ENCODE results near the gene LIMCH1.

Gene LIMCH1

DNA sequence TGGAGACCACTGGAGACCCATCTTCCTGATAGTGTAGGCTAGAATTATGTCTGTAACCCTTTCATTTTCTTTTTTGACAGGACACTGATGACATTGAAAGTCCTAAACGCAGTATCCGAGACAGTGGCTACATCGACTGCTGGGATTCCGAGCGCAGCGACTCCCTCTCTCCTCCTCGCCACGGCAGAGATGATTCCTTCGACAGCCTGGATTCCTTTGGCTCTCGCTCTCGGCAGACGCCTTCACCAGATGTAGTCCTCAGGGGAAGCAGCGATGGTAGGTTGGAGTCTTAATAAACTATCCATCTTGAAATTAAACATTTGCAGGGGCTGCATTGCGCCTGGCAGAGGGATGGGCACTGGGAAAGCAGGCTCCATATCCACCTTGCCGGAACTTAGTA, 75.4 kb downstream of the LIMCH1 start:
- TF ChIP-seq, protein P1, sequence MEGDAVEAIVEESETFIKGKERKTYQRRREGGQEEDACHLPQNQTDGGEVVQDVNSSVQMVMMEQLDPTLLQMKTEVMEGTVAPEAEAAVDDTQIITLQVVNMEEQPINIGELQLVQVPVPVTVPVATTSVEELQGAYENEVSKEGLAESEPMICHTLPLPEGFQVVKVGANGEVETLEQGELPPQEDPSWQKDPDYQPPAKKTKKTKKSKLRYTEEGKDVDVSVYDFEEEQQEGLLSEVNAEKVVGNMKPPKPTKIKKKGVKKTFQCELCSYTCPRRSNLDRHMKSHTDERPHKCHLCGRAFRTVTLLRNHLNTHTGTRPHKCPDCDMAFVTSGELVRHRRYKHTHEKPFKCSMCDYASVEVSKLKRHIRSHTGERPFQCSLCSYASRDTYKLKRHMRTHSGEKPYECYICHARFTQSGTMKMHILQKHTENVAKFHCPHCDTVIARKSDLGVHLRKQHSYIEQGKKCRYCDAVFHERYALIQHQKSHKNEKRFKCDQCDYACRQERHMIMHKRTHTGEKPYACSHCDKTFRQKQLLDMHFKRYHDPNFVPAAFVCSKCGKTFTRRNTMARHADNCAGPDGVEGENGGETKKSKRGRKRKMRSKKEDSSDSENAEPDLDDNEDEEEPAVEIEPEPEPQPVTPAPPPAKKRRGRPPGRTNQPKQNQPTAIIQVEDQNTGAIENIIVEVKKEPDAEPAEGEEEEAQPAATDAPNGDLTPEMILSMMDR (IDR thresholded peaks at IDR 0.05; ENCODE audit: borderline replicate concordance, extremely low read depth, low read length, poor library complexity, severe bottlenecking): no peak
- TF ChIP-seq EZH2 (IDR thresholded peaks at IDR 0.05; ENCODE audit: borderline replicate concordance, low read depth, low read length, severe bottlenecking): no peak
- Histone ChIP-seq H3K79me2 (ENCODE audit: insufficient read depth, low read length) (no peaks in the 10 kb centered on the region), H3K36me3 (ENCODE audit: insufficient read depth, low read length) (no peaks in the 10 kb centered on the region), H3K9ac (ENCODE audit: low read depth, low read length) (no peak overlapping the region), H3K4me3 (ENCODE audit: low read depth in 1 of 2, low read length in 2 of 2) (no peak overlapping the region), H2AFZ (ENCODE audit: low read depth, low read length) (no peak overlapping the region), H3K27ac (ENCODE audit: low read length) (no peak overlapping the region), H3K27me3 (ENCODE audit: insufficient read depth, low read length, poor library complexity) (no peaks in the 10 kb centered on the region), H3K9me3 (ENCODE audit: insufficient read depth, low read length, severe bottlenecking) (no peaks in the 10 kb centered on the region), H4K20me1 (ENCODE audit: insufficient read depth, low read length) (no peaks in the 10 kb centered on the region), H3K4me1 (ENCODE audit: insufficient read depth, low read length) (no peaks in the 10 kb centered on the region), H3K4me2 (ENCODE audit: insufficient read depth, low read length) (no peak overlapping the region)
- ATAC-seq (ENCODE audit: insufficient read depth, low read depth): no peak
- DNase-seq: no peak

DNA sequence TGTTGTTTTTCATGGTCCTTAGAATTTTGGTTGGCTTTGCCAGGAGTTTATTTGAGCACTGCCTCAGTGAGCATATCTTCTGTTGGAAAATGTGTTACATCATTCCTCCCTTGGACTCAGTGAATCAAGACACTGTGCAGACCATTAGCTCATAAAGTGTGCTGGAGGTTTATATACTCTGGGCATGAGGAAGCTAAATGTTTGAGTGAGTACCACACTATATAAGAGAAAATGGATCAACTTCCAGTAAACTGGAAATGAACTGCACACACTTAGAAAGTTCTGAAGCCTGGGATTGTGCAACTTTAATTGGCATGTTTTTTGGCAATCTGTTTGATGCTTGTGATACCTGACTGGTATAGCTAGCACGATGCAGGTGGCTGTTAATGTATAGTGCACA, 75.9 kb downstream of the LIMCH1 start:
- no peak for DNase-seq
- H3K27me3 ChIP-seq (ENCODE audit: insufficient read depth, low read length, poor library complexity): no peaks in the 10 kb centered on the region
- H3K36me3 ChIP-seq (ENCODE audit: insufficient read depth, low read length): no peaks in the 10 kb centered on the region
- no peak overlapping the region for H3K4me3 ChIP-seq (ENCODE audit: low read depth in 1 of 2, low read length in 2 of 2)
- no peaks in the 10 kb centered on the region for H4K20me1 ChIP-seq (ENCODE audit: insufficient read depth, low read length)
- H3K79me2 ChIP-seq (ENCODE audit: insufficient read depth, low read length): no peaks in the 10 kb centered on the region
- no peak overlapping the region for H3K9ac ChIP-seq (ENCODE audit: low read depth, low read length)
- H3K4me1 ChIP-seq (ENCODE audit: insufficient read depth, low read length): no peaks in the 10 kb centered on the region
- H3K9me3 ChIP-seq (ENCODE audit: insufficient read depth, low read length, severe bottlenecking): no peaks in the 10 kb centered on the region
- no peak for ATAC-seq (ENCODE audit: insufficient read depth, low read depth)
- no peak overlapping the region for H2AFZ ChIP-seq (ENCODE audit: low read depth, low read length)
- H3K4me2 ChIP-seq (ENCODE audit: insufficient read depth, low read length): no peak overlapping the region
- TF ChIP-seq EZH2 (IDR thresholded peaks at IDR 0.05; ENCODE audit: borderline replicate concordance, low read depth, low read length, severe bottlenecking): no peak
- TF ChIP-seq, protein P1 (IDR thresholded peaks at IDR 0.05; ENCODE audit: borderline replicate concordance, extremely low read depth, low read length, poor library complexity, severe bottlenecking): no peak
- H3K27ac ChIP-seq (ENCODE audit: low read length): no peak overlapping the region

DNA sequence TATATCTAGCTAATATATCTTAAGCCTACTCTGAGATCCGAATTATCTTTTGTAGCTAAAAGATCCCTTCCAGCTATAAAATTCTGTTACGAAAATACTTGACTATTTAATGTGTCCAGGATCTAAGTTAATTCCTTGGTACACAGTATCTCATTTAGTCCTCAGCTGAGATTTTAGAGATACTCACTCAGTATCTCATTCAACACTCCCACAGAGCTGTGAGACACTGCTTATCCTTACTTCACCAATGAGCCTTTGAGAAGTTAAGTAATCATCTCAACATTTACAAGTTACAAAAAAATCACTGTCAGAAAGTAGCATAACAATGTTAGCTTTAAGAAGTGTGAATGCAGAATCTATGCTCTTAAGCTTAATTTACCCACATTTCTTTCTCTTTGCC, 76.6 kb downstream of the LIMCH1 start:
- no peak for TF ChIP-seq EZH2 (IDR thresholded peaks at IDR 0.05; ENCODE audit: borderline replicate concordance, low read depth, low read length, severe bottlenecking)
- TF ChIP-seq, protein P1 (IDR thresholded peaks at IDR 0.05; ENCODE audit: borderline replicate concordance, extremely low read depth, low read length, poor library complexity, severe bottlenecking): no peak
- no peaks in the 10 kb centered on the region for H3K36me3 ChIP-seq (ENCODE audit: insufficient read depth, low read length)
- ATAC-seq (ENCODE audit: insufficient read depth, low read depth): no peak
- H2AFZ ChIP-seq (ENCODE audit: low read depth, low read length): no peak overlapping the region
- no peaks in the 10 kb centered on the region for H4K20me1 ChIP-seq (ENCODE audit: insufficient read depth, low read length)
- no peaks in the 10 kb centered on the region for H3K79me2 ChIP-seq (ENCODE audit: insufficient read depth, low read length)
- H3K9me3 ChIP-seq (ENCODE audit: insufficient read depth, low read length, severe bottlenecking): no peaks in the 10 kb centered on the region
- no peaks in the 10 kb centered on the region for H3K27me3 ChIP-seq (ENCODE audit: insufficient read depth, low read length, poor library complexity)
- H3K4me2 ChIP-seq (ENCODE audit: insufficient read depth, low read length): no peak overlapping the region
- no peak for DNase-seq
- no peak overlapping the region for H3K9ac ChIP-seq (ENCODE audit: low read depth, low read length)
- H3K27ac ChIP-seq (ENCODE audit: low read length): no peak overlapping the region
- H3K4me1 ChIP-seq (ENCODE audit: insufficient read depth, low read length): no peaks in the 10 kb centered on the region
- H3K4me3 ChIP-seq (ENCODE audit: low read depth in 1 of 2, low read length in 2 of 2): no peak overlapping the region

DNA sequence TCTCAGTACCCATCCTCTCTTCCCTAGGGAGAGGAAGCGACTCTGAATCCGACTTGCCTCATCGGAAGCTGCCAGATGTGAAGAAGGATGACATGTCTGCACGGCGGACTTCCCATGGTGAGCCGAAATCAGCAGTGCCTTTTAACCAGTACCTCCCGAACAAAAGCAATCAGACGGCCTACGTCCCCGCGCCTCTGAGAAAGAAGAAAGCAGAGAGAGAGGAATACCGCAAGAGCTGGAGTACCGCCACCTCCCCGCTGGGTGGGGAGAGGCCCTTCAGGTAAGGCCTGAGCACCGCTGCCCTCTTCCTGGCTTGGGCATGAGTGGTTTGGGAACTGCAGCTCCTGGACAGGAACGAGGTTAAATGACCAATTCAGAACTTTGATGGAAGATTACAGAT, 81.2 kb downstream of the LIMCH1 start:
- H3K4me3 ChIP-seq (ENCODE audit: low read depth in 1 of 2, low read length in 2 of 2): no peak overlapping the region
- H3K27ac ChIP-seq (ENCODE audit: low read length): no peak overlapping the region
- no peak overlapping the region for H3K9ac ChIP-seq (ENCODE audit: low read depth, low read length)
- H2AFZ ChIP-seq (ENCODE audit: low read depth, low read length): no peak overlapping the region
- no peaks in the 10 kb centered on the region for H3K79me2 ChIP-seq (ENCODE audit: insufficient read depth, low read length)
- no peaks in the 10 kb centered on the region for H4K20me1 ChIP-seq (ENCODE audit: insufficient read depth, low read length)
- no peak for DNase-seq
- peaks cover 3% of the 10 kb centered on the region for H3K27me3 ChIP-seq (ENCODE audit: insufficient read depth, low read length, poor library complexity)
- TF ChIP-seq, protein P1 (IDR thresholded peaks at IDR 0.05; ENCODE audit: borderline replicate concordance, extremely low read depth, low read length, poor library complexity, severe bottlenecking): no peak
- no peak for TF ChIP-seq EZH2 (IDR thresholded peaks at IDR 0.05; ENCODE audit: borderline replicate concordance, low read depth, low read length, severe bottlenecking)
- H3K36me3 ChIP-seq (ENCODE audit: insufficient read depth, low read length): no peaks in the 10 kb centered on the region
- no peak overlapping the region for H3K4me2 ChIP-seq (ENCODE audit: insufficient read depth, low read length)
- H3K4me1 ChIP-seq (ENCODE audit: insufficient read depth, low read length): no peaks in the 10 kb centered on the region
- H3K9me3 ChIP-seq (ENCODE audit: insufficient read depth, low read length, severe bottlenecking): no peaks in the 10 kb centered on the region
- ATAC-seq (ENCODE audit: insufficient read depth, low read depth): no peak

All from DND-41 (cell line).